Activated B cell treated with CpG ODN at 0.5 μM for 24 hours (primary cell): ENCODE results near the gene PPP1R37. TPM values are rescaled to one million over a fixed set of nuclear protein-coding genes. Genes with fewer than 3 reads are reported as not detected.
A peak's percentile ranks its signal among the peaks of the same experiment; 100 is the strongest.

ENCODE experiments used
- ATAC-seq: fragments of 200-7000 bp; cut with Tn5 transposase; one replicate; pipeline ENCODE4 v1.10.0; 2021; ENCODE audit warnings: low read depth, mild to moderate bottlenecking, moderate library complexity
- CTCF ChIA-PET: fragments of 350-600 bp; sonication (Branson Sonifier 250); formaldehyde crosslinking; loops from one replicate; lab custom pipeline; 2021; ENCODE audit warnings: antibody characterized with exemption; lab: Charles Lee
- POLR2A ChIA-PET: fragments of 350-600 bp; sonication (Branson Sonifier 250); formaldehyde crosslinking; loops from one replicate; lab custom pipeline; 2021; ENCODE audit warnings: antibody characterized with exemption; lab: Charles Lee
- DNase-seq: peaks from one replicate; pipeline ENCODE4 v3.0.0; 2022
- H3K27ac Mint-ChIP-seq: one replicate; pipeline ENCODE4 v1.8.0; 2020; ENCODE audit warnings: mixed read lengths
- H3K27me3 Mint-ChIP-seq: one replicate; pipeline ENCODE4 v1.8.0; 2021; ENCODE audit warnings: mixed read lengths
- H3K36me3 Mint-ChIP-seq: one replicate; pipeline ENCODE4 v1.8.0; 2021; ENCODE audit warnings: low read depth, mixed read lengths
- H3K4me1 Mint-ChIP-seq: one replicate; pipeline ENCODE4 v1.8.0; 2021; ENCODE audit warnings: mixed read lengths
- H3K4me3 Mint-ChIP-seq: one replicate; pipeline ENCODE4 v1.8.0; 2020; ENCODE audit warnings: mild to moderate bottlenecking, mixed read lengths
- H3K9me3 Mint-ChIP-seq: one replicate; pipeline ENCODE4 v1.8.0; 2020; ENCODE audit warnings: mixed read lengths
- intact Hi-C: fragments of 100-400 bp; cut with micrococcal nuclease; formaldehyde crosslinking; loops from one replicate; pipeline ENCODE4 v1.15.1; 2024
- total RNA-seq: library from RNA; stranded (reverse); gene quantifications from 2 replicates; pipeline ENCODE4 v1.2.3, GENCODE V29; 2022
- TF ChIP-seq, protein P1 (sequence below): fragments of 200-600 bp; IDR thresholded peaks from one replicate; pipeline ENCODE4 v1.8.0; 2022; ENCODE audit warnings: antibody characterized with exemption, mild to moderate bottlenecking

The PPP1R37 gene
- total RNA-seq, 1 donor from 2014 or later: 27.2 TPM

DNA sequence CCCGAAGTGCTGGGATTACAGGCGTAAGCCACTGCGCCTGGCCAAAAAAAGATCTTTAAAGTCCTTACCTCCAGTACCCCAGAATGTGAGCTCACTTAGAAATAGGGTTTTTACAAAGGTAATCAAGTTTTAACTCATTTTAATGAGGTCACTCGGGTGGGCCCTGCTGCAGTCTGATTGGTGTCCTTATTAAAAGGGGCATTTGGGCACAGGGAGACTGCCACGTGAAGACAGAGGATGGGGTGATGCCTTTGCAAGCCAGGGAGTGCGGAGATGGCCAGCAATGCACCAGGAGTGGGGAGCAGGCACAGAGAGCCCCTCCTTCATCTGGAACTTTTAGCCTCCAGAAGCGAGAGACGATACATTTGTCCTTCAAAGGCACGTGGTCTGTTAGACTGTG lies 56.1 kb downstream of the PPP1R37 start:
- no peak for ATAC-seq
- no peak overlapping the region for H3K27ac Mint-ChIP-seq
- H3K9me3 Mint-ChIP-seq: no peaks in the 10 kb centered on the region
- intact Hi-C loops: no loop called here
- CTCF ChIA-PET: no interaction called here
- no peak for DNase-seq
- H3K36me3 Mint-ChIP-seq: peaks cover 6% of the 10 kb centered on the region
- TF ChIP-seq, protein P1, sequence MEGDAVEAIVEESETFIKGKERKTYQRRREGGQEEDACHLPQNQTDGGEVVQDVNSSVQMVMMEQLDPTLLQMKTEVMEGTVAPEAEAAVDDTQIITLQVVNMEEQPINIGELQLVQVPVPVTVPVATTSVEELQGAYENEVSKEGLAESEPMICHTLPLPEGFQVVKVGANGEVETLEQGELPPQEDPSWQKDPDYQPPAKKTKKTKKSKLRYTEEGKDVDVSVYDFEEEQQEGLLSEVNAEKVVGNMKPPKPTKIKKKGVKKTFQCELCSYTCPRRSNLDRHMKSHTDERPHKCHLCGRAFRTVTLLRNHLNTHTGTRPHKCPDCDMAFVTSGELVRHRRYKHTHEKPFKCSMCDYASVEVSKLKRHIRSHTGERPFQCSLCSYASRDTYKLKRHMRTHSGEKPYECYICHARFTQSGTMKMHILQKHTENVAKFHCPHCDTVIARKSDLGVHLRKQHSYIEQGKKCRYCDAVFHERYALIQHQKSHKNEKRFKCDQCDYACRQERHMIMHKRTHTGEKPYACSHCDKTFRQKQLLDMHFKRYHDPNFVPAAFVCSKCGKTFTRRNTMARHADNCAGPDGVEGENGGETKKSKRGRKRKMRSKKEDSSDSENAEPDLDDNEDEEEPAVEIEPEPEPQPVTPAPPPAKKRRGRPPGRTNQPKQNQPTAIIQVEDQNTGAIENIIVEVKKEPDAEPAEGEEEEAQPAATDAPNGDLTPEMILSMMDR: no peak
- peaks cover 13% of the 10 kb centered on the region for H3K4me1 Mint-ChIP-seq
- POLR2A ChIA-PET: interaction anchor here (0.6 to 1.4 kb wide), 2 partner anchors 15 to 1197 kb away, joined by 3 to 4 read pairs; no protein-coding TSS in a partner anchor
- no peak overlapping the region for H3K4me3 Mint-ChIP-seq
- H3K27me3 Mint-ChIP-seq: peaks cover 13% of the 10 kb centered on the region

DNA sequence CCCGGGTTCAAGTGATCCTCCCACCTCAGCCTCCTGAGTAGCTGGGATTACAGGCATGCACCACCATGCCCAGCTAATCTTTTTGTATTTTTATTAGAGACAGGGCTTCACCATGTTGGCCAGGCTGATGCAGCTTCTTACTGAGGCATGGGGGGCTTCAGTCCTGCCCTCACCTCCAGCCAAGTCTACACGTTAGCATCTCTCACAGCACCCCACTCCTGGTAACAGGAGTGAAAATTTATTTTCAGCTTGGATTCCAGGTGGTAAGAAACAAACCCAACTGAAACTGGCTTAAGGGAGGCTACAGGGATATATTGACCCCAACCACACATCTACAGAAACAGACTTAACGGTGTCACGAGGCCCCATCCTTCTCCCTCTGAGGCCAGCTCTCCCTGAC lies 57.2 kb downstream of the PPP1R37 start:
- peaks cover 15% of the 10 kb centered on the region for H3K4me1 Mint-ChIP-seq

GRCh38 chr19:45150751-45151281 lies 57.8 kb downstream of the PPP1R37 start:
- Mint-ChIP-seq H3K4me3 (no peak overlapping the region), H3K4me1 (peaks cover 15% of the 10 kb centered on the region), H3K27me3 (peaks cover 22% of the 10 kb centered on the region), H3K9me3 (no peaks in the 10 kb centered on the region), H3K27ac (no peak overlapping the region), H3K36me3 (peaks cover 3% of the 10 kb centered on the region)
- intact Hi-C loops: no loop called here
- TF ChIP-seq, protein P1: no peak
- ChIA-PET CTCF (no interaction called here), POLR2A (no interaction called here)
- DNase-seq (no peak), ATAC-seq (no peak)

More for the DNA sequence above, 57.2 kb downstream of the PPP1R37 start:
- H3K27ac Mint-ChIP-seq: no peak overlapping the region
- ChIA-PET CTCF (interaction anchor here (0.7 kb wide), 1 partner anchor 37 kb away, joined by 3 read pairs; no protein-coding TSS in a partner anchor), POLR2A (no interaction called here)
- DNase-seq: no peak
- TF ChIP-seq, protein P1: no peak
- intact Hi-C loops: no loop called here
- no peaks in the 10 kb centered on the region for H3K9me3 Mint-ChIP-seq
- ATAC-seq: no peak
- no peak overlapping the region for H3K4me3 Mint-ChIP-seq
- H3K36me3 Mint-ChIP-seq: peaks cover 3% of the 10 kb centered on the region
- peaks cover 17% of the 10 kb centered on the region for H3K27me3 Mint-ChIP-seq

DNA sequence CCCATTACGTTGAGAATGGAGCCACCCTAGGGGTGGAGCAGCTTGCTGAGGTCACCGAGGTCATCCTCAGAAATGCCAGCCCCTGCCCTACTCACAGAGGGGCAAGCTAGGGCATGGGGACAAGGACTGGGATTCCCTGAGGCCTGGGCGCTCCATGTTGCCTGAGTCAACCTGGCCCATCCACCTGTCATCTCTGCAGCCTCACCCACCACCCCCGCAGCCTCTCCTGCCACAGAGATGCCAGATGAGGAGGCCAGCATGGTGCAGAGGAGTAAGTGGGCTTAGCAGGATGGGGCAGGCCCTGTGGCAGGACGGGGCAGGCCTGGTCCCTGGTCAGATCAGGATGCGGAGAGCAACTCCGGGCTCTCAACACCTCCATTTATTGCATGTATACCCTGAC lies 58.3 kb downstream of the PPP1R37 start:
- ChIA-PET POLR2A (no interaction called here), CTCF (no interaction called here)
- TF ChIP-seq, protein P1: no peak
- Mint-ChIP-seq H3K27me3 (peaks cover 24% of the 10 kb centered on the region), H3K27ac (no peak overlapping the region), H3K4me3 (peak overlapping the region; percentile 38), H3K4me1 (peaks cover 15% of the 10 kb centered on the region), H3K36me3 (no peaks in the 10 kb centered on the region), H3K9me3 (no peaks in the 10 kb centered on the region)
- intact Hi-C loops: no loop called here
- ATAC-seq (no peak), DNase-seq (no peak)

- Mint-ChIP-seq H3K9me3 (no peaks in the 10 kb centered on the region), H3K4me1 (peaks cover 15% of the 10 kb centered on the region), H3K27me3 (peaks cover 28% of the 10 kb centered on the region), H3K27ac (no peak overlapping the region), H3K36me3 (no peaks in the 10 kb centered on the region), H3K4me3 (peak overlapping the region; percentile 79)
- TF ChIP-seq, protein P1: no peak
- ChIA-PET CTCF (interaction anchor here (1.1 to 2.9 kb wide), 3 partner anchors 8 to 60 kb away, joined by 3 to 8 read pairs (median 4); no protein-coding TSS in a partner anchor), POLR2A (interaction anchor here (0.5 to 1.3 kb wide), 3 partner anchors 15 to 77 kb away, joined by 3 to 6 read pairs (median 4); no protein-coding TSS in a partner anchor)
- DNase-seq: no peak
- intact Hi-C loops: no loop called here
- ATAC-seq: no peak
Measured at GRCh38 chr19:45151821-45152503, 59.0 kb downstream of the PPP1R37 start.
